GM21390 (cell line): ENCODE data around the gene SDK1.
"Not testable (repeated sequence)": the region's sequence is repeated elsewhere in the genome, so short reads cannot be mapped to it uniquely, and the experiment has no call there.

Experiments used
- ATAC-seq: cut with Tn5 transposase; IDR thresholded peaks from one replicate; pipeline ENCODE4 v1.9.1; 2021; ENCODE audit not compliant: unreplicated experiment

The SDK1 gene

DNA sequence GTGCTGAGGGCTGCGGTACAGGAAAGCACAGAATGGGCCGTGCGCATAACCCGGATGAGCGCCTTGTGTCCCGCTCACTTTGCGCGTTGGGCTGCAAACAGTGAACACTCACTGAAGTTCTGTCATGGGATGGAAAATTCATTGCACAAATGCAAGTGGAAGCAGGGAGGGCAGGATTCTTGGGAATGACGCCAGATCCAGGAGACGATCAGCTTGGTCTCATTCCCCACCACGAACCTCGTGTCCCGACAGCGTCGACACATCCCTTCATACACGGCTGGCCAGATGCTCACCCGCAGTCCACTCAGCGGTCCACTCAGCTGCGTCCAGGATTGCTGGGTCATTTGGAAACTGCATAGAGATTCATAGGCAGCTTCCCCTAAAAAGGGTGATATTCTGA, 607.1 kb downstream of the SDK1 start:
- ATAC-seq = no peak

DNA sequence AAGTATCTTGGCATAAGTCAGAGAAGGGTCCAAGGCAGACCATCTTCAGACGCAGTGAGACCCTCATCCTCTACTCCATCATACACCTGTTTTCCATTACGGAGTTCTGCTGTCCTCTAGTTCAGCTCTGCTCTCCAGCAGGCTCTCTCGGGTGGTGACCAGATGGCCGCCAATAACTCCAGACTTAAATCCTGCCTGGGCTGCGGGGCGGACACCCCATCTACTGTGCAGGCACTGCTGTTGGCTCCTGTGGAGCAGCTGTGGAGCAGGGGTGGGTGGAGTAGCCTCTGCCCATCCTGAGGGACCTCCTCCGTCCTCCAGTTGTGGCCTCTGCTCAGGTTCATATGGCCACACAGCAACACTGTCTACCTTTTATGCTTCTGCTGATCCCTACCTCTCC, 608.1 kb downstream of the SDK1 start:
- ATAC-seq = no peak

DNA sequence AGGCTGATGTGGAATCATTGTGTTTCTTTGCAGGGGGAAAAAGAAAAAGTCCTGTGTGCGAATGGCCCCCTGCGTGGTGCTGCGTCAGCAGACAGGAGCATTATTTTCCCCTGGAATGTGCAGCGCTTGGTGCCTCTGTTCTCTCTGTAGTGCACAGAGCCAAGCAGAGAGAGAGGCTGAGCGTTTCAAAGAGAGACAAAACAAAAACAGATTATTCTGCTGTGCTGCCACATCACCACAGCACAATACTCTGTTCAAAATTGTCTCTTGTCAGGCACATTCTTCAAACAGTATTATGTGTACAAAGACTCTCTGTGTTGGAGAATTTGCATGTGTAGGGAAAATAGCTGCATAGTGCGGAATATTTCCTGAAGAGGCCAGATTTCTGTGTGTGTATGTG, 609.0 kb downstream of the SDK1 start:
- no peak for ATAC-seq

DNA sequence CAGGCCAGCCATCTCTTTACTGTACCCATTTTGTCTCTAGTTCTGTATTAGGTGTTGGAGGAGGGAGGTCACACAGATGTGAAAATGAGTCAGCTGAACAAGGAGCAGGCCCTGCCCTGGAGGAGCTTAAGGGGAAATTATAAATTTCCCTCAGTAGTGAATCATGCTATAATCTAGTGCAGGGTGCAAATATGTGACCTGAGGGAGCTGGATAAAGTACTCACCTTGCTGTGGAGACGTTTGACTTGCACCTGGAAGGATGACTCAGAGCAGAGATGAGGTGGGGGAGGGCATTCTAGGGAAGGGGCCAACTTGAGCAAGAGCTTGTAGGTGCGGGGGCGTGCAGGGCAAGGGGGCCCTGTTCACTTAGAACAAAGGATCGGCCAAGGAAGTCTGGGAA, 610.6 kb downstream of the SDK1 start:
- no peak for ATAC-seq

DNA sequence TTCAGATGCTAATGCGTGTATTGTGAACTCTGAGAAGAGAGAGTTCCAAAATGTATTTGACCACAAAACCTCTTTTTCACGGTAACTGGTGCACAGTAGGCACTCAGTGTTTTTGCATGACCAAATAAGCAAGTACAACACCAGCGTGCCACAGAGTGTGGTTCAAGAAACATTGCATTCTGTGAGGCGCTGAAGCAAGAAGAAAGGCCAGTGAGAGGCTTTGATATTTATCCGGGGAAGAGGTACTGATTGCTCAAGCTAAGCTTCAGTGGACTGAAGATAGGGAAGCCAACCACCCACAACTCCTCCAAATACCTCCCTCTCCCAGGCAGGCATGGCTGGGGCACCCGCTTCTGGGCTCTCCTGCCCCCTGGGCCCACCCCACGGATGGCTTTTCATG, 611.2 kb downstream of the SDK1 start:
- no peak for ATAC-seq

DNA sequence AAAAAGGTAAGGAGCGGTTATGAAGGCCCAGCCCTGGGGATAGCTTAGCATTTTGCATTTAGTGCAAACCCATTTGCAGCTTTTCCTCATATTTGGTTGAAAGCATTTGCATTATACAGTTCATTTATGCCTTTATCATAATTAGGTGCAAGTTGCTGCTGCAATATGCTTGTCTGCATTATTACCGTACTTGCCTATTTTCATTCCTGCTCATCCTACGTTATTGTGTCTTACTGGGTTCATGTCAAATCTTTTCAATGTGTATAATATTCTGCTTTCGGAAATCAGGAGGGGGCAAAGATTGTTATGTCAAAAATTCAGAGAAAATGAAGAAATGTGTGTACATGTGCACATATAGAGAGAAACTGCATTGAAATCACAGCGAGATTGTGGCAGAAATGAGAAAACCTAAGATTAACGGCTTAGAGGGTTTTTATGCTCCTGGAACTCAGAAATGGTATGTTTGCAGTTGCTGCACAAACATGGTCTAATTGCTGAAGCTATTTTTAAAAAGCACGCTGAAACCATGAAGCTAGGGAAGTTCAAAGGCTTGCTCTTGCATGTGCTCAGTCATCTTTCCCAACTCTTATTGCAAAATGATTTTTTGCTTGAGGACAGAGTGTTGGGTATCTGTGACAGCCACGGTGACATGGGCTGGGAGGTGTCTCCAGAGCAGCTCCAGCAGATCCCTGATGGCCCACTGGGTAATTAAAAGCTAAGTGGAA, 613.2 kb downstream of the SDK1 start:
- ATAC-seq = no peak

DNA sequence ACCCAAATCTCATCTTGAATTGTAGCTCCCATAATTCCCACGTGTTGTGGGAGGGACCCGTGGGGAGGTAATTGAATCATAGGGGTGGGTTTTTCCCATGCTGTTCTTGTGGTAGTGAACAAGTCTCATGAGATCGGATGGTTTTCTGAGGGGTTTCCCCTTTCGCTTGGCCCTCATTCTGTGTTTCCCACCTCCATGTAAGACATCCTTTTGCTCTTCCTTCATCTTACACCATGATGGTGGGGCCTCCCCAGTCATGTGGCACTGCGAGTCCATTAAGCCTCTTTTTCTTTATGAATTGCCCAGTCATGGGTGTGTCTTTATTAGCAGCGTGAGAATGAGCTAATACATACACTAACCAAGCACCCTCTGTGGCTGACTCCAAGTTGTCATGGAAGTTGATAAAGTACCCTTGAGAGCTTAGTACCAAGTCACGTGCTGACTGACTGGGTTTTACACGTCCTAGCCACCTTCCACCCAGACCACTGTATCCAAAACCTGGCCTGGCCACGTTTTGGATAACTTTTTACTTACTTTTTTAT, 614.4 kb downstream of the SDK1 start:
- no peak for ATAC-seq

DNA sequence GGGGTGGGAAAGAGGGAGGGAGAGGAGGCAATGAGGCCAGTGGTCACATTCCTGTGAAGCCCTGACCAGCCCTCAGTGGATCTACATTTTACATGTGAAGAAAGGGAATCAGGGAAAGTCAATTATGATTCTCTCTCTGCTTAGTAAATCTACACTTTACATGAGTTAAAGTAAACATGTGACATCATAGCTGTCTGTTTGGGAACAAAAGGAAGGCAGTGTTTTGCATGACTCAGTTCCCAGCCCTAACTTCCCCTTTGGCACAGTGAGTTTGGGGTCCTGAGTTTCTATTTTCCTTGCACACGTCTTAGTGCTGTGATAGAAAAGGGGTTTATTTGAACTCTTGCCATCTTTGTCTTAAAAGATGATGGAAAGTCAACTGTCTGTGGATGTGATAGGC, 615.1 kb downstream of the SDK1 start:
- ATAC-seq = no peak

DNA sequence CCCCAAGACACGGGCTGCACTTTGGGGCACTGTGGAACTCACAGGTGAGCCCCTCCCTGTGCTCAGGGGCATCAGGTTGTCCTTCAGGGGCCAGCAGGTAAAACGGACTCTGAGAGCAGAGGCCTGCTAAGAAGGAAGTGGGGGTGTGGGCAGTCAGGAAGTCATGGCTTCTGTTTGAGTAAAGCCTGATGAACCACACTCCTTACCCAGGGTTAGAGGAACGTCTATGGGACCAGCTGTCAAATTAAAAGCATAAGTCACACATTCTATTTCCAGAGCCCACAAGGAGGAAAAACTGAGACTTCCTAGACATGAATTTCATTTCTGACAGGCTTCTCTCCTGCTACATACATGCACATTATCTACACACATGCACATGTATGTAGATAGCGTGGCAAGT, 616.4 kb downstream of the SDK1 start:
- no peak for ATAC-seq

DNA sequence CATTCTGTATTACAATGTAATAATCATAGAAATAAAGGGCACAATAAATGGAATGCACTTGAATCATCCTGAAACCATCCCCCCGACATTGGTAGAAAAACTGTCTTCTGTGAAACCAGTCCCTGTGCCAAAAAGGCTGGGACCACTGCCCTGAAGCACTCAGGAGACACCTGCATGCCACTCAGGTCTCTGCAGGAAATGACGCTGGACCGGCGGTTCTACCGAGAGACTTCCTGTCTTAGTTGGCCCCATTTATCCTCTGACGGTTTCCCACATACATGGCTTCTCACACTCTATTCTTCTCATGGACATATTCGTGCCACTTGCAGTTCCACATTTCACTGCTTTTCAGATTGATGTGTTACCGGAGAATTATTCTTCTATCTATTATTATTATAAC, 617.5 kb downstream of the SDK1 start:
- ATAC-seq = no peak

DNA sequence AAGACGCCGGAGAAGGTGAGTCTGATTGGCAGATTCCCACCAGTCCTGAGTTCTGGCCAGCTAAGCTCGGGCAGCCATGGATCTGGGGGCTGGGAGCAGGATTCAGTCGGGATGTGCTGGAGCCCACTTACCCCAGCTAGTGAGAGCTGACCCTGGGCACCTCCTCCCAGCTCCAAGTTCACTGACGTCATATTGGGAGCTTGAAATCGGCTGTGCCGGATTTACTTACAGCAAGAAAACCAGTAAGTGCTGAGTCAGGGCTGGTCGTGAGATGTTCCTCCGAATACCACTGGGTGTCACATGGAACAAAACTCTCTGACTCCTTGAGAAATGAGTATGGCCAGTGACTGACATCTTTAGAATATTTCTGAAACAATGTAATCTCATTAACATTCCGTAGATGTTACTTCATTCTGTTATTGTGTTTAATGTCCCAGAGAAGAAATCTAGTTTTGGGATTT, 621.2 kb downstream of the SDK1 start:
- no peak for ATAC-seq

DNA sequence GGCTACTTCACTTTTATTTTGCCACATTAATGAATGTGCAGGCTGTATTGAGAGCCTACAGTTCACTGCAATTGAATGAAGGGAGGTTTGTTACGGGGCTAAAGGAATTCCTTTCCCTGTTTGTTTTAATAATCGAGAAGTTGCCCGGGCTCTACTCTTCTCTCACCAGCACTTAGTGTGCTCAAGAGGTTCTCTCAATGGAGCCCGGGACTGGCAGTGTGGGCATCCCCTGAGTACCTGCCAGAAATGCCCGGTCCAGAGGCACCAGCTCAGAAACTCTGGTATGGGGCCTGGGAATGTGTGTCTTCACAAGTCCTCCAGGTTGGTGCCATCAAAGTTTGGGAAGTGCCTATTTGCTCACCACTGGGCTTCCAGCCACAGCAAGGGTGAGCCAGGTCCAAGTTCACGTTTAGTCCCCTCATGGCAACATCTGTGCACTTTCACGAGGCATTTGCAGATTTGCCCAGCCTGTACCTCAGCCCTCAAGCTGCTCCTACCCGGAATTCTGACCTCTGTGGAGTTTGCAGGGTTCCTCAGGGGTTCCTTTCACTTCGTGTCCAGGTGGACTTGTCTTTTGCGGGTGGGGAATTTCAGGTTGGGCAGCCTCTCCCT, 622.4 kb downstream of the SDK1 start:
- ATAC-seq = no peak

DNA sequence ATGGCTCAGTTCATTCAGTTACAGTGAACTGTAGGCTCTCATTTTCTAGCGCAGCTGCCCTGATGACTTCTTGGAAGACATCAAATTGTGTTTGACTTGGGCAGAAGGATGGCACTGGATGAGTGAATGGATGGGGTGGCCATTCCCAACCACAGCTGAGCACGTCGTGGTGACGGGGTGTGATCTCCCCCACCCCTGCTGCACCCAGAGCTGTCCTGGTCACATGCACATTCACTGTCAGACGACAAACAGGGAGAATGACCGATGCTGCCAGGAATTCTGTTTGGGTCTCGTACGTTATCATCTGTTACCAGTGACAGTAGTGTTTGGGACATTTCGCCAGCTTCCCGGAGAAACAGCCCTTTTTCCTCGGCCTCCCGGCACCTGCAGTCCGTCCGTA, 623.2 kb downstream of the SDK1 start:
- ATAC-seq = no peak

DNA sequence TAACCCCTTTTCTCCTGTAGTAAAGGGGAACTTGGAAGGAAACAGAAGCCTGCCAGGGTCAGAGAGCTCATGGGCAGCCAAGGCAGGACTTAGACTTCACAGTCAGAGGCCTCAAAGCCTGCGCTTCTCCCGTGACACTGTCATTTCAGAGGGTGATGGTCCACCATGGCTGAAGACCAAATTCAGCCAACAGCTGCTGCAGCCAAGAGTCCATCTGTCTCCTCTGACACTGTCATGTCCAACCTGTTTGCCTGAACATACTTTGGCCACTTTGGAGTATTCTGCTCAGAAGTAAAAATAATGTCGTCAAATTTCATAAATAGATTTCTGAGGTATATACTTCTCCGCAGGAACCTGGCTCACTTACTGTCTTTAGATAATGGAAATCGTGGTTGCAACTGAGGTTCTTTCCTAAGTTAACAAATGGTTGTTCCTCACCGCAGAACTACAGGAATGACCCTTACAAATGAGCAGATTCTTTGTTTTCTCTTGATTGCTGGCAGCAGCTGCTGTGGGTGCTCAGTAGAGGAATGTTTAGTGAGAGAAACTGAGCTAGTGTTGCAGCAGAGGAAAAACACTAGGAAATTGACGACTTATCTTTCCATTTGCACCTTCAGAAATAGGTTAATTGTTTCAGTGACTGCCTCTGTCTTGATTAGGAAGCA, 626.5 kb downstream of the SDK1 start:
- no peak for ATAC-seq

DNA sequence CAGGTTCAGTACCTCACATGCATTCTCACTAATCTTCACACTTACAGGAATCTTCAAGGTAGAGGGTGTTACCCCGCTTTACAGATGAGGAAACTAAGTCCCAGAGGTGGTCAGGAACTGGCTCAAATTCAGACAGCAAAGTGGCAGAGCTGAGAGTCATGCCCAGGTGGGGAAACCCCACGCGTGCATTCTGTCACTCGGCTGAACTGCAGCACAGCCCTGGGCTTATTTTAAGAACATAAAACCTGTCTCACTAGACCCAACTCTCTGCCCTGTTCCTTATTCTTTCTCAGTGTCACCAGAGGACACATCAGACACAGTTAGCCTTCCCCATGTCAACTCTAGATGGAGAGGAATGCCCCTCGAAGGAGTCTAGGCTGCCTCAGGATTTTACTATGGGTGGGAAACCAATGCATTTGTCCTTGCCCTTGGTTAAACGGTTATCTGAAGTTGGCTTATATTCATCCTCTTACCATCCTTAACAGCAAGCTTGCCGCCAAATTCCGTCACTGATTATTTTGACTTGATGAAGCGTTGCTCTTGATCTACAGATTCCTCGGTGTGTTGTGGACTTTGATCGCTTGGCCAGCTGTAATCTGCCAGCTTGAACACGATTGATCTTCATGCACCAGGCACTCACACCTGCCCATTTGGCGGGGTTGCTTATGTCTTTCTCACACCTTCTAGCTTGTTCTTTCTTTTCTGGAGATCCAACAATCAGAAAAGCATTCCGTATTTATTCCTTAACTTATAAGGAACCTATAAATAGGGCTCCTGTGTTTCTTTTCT, 627.9 kb downstream of the SDK1 start:
- no peak for ATAC-seq

DNA sequence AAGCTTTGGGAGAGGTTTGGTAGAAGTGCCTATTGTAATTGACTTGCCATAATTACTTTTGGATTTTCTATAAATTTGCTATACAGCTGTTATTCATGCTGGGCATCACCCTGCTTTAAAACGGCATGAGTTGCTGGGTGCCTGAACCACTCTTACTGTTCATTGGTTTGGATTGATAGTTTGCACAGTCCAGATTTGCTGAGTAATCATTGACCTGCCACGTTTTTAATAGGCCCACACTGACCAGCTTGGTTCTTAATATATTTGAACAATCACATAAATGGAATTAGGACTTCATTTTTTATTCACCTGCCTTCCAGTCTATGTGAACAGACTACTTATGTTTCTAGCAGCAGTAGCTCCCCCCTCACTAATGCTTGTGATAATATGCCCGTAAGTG, 630.8 kb downstream of the SDK1 start:
- ATAC-seq = no peak

DNA sequence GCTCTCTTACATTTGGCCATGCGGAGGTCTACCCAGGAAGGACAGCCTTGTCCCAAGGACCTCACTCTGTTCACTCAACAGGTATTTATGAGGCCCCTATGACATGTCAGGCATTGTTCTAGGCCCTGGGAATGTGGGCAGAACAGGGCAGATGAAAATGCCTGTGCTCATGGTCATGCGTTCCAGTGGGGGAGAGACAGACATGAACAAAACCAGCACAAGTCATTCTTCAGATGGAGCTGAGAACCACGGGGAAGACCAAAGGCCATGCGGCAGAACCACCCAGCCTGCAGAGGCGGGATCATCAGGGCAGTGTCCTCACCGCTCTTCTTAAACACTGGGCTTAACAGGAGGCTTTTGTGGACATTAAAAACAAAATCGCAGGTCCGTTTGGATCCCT, 636.1 kb downstream of the SDK1 start:
- ATAC-seq = no peak

DNA sequence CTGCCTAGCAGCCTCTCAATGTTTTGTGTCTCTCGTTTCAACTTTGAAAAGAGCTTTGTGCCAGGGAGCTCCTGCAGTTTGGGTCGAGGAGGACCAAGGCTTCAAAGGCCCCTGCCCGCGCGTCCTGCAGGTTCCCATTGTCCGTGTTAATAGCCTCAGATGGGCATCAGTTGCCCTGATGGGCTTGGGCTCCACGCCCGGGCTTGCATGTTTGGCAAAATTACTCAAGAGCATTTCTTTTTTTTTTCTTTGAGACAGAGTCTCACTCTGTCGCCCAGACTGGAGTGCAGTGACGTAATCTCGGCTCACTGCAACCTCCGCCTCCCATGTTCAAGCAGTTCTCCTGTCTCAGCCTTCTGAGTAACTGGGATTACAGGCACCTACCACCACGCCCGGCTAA, 636.6 kb downstream of the SDK1 start:
- no peak for ATAC-seq

DNA sequence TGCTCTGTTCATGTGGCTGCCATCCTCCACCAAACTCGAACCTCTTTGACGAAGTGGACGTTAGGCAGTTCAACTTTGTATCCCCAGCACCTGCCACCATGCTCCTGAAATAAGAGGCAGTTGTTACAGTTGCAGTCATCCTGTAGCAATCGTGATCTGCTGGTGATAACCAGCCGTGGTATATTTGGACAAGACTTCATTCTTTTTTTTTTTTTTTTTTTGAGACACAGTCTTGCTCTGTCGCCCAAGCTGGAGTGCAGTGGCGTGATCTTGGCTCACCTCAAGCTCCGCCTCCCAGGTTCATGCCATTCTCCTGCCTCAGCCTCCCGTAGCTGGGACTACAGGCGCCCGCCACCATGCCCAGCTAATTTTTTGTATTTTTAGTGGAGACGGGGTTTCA, 640.7 kb downstream of the SDK1 start:
- ATAC-seq = not testable (repeated sequence)

DNA sequence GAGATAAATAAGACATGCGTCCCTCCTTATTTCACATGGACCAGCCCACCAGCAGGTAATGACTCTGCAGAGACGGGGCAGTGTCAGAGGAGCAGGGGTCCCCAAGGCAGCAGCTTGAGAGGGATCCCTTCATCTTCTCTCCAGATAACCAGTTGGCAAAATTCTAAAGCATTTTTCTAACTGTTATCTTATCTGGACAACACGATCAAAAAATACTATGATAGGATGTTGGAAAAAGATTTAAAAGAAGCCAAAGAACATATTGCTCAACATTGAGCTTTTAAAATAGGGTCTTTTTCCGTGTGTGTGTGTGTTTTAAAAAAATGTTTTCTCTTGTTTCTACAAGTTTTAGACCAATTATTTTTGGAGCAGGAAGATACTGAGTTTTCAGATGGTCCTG, 641.2 kb downstream of the SDK1 start:
- no peak for ATAC-seq
